Esophagus muscularis mucosa (tissue), 4 donors: ENCODE results near the gene IGSF6. TPM values are rescaled to one million over a fixed set of nuclear protein-coding genes. Genes with fewer than 3 reads are reported as not detected.
"Not testable (repeated sequence)": the region's sequence is repeated elsewhere in the genome, so short reads cannot be mapped to it uniquely, and the experiment has no call there.

Experiments
- DNase-seq: peaks from one replicate; pipeline ENCODE4 v3.0.0-alpha.2; 2017; ENCODE audit errors: extremely low spot score
- H3K27ac ChIP-seq, 4 donors: fragments of 200-600 bp; sonication (generic); replicated peaks in 1 of 4; 1 replicate in 3 of 4; 2 replicates in 1 of 4; pipeline ENCODE4 v1.5.1; 2016 to 2019; ENCODE audit warnings: mild to moderate bottlenecking in 1 of 4
- H3K27me3 ChIP-seq, 4 donors: fragments of 200-600 bp; sonication (generic); one replicate each; pipeline versions ENCODE4 v1.5.1 to v1.6.0; 2016 to 2019
- H3K36me3 ChIP-seq, 4 donors: fragments of 200-600 bp; sonication (generic); one replicate each; pipeline ENCODE4 v1.5.1; 2016 to 2019
- H3K4me1 ChIP-seq, 4 donors: fragments of 200-600 bp; sonication (generic); one replicate each; pipeline ENCODE4 v1.5.1; 2016 to 2019
- H3K4me3 ChIP-seq, 4 donors: fragments of 200-600 bp; sonication (generic); 1 replicate in 2 of 4; 2 replicates in 2 of 4; pipeline ENCODE4 v1.5.1; 2016 to 2019; ENCODE audit warnings: mild to moderate bottlenecking in 4 of 4, moderate library complexity in 1 of 4
- H3K9me3 ChIP-seq, 4 donors: fragments of 200-600 bp; sonication (generic); 1 replicate in 3 of 4; 2 replicates in 1 of 4; pipeline ENCODE4 v1.5.1; 2016 to 2019
- EP300 ChIP-seq: sonication (generic); formaldehyde crosslinking; IDR thresholded peaks from one replicate; pipeline ENCODE4 v1.6.1; 2017; ENCODE audit warnings: antibody characterized with exemption
- POLR2A ChIP-seq: fragments of 450-650 bp; IDR thresholded peaks from one replicate; pipeline ENCODE4 v1.6.1; 2017; ENCODE audit warnings: antibody characterized with exemption, moderate library complexity, mild to moderate bottlenecking, low read depth
- POLR2AphosphoS5 ChIP-seq, 2 donors: sonication (generic); formaldehyde crosslinking; IDR thresholded peaks; one replicate each; pipeline ENCODE4 v1.6.1; 2017; ENCODE audit warnings: antibody characterized with exemption in 2 of 2
- WGBS: methylation state at CpG from one replicate; pipeline ENCODE4 v1.1.5; 2018; 5-methylcytosine and 5-hydroxymethylcytosine counted together
- intact Hi-C: fragments of 100-400 bp; cut with DNase I; formaldehyde crosslinking; loops from one replicate; pipeline ENCODE4 v1.15.1; 2023
- total RNA-seq, 4 donors: library from RNA; depleted of rRNA; stranded (reverse); fragments of >200 nt; gene quantifications; one replicate each; pipeline versions ENCODE4 v1.1.0 to v1.2.1, GENCODE V29; 2016
- TF ChIP-seq, protein P1 (sequence below), 3 experiments: fragments of 200-600 bp in 2 of 3; fragments of 450-650 bp in 1 of 3; sonication (generic) in 2 of 3; IDR thresholded peaks; one replicate each; pipeline ENCODE4 v1.5.1; 2017 to 2019; ENCODE audit warnings: antibody characterized with exemption in 3 of 3, mild to moderate bottlenecking in 2 of 3, moderate library complexity in 1 of 3

Gene IGSF6
- total RNA-seq, 4 donors from 2014 or later = 0.69 to 4.5 (median 1.3) TPM

- WGBS = 78% methylated on average over 3 of the region's 3 CpGs
- no peak for DNase-seq
Observed at GRCh38 chr16:21683184-21683583, 30.8 kb upstream of the IGSF6 start.

GRCh38 chr16:21680714-21681113 is 28.3 kb upstream of the IGSF6 start:
- H3K4me1 ChIP-seq, DNase-seq, H3K9me3 ChIP-seq, H3K4me3 ChIP-seq, intact Hi-C loops, H3K27ac ChIP-seq, H3K36me3 ChIP-seq: not testable (repeated sequence)
- peaks cover 0 to 22% (median 0%) of the 10 kb centered on the region in 4 donors for H3K27me3 ChIP-seq
- WGBS = 92% methylated on average over 5 of the region's 5 CpGs

More at GRCh38 chr16:21683184-21683583, 30.8 kb upstream of the IGSF6 start:
- TF ChIP-seq, protein P1, sequence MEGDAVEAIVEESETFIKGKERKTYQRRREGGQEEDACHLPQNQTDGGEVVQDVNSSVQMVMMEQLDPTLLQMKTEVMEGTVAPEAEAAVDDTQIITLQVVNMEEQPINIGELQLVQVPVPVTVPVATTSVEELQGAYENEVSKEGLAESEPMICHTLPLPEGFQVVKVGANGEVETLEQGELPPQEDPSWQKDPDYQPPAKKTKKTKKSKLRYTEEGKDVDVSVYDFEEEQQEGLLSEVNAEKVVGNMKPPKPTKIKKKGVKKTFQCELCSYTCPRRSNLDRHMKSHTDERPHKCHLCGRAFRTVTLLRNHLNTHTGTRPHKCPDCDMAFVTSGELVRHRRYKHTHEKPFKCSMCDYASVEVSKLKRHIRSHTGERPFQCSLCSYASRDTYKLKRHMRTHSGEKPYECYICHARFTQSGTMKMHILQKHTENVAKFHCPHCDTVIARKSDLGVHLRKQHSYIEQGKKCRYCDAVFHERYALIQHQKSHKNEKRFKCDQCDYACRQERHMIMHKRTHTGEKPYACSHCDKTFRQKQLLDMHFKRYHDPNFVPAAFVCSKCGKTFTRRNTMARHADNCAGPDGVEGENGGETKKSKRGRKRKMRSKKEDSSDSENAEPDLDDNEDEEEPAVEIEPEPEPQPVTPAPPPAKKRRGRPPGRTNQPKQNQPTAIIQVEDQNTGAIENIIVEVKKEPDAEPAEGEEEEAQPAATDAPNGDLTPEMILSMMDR (IDR thresholded peaks at IDR 0.05) = no peak
- TF ChIP-seq POLR2AphosphoS5 (IDR thresholded peaks at IDR 0.05) = no peak
- TF ChIP-seq EP300 = no peak
- no peak for TF ChIP-seq POLR2A
- H3K27ac ChIP-seq = no peak overlapping the region
- peaks cover 0 to 3% (median 0%) of the 10 kb centered on the region in 4 donors for H3K9me3 ChIP-seq
- intact Hi-C loops = no loop called here
- no peaks in the 10 kb centered on the region for H3K4me1 ChIP-seq
- peaks cover 0 to 23% (median 0%) of the 10 kb centered on the region in 4 donors for H3K27me3 ChIP-seq
- no peaks in the 10 kb centered on the region for H3K36me3 ChIP-seq
- no peak overlapping the region for H3K4me3 ChIP-seq

DNA sequence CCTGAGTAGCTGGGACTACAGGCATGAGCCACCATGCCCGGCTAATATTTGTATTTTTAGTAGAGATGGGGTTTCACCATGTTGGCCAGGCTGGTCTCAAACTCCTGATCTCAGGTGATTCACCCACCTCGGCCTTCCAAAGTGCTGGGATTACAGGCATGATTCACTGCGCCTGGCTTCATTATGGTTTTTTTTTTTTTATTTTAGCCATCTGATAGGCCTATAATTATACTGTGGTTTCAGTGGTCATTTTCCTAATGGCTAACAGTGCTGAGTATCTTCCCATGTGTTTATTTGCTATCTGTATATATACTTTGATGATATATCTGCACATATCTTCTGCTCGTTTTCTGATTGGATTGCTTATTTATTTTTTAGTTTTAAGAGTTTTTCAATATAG is 22.0 kb upstream of the IGSF6 start:
- DNase-seq, H3K4me3 ChIP-seq, H3K36me3 ChIP-seq, H3K4me1 ChIP-seq, intact Hi-C loops, H3K27ac ChIP-seq: not testable (repeated sequence)
- peaks cover 0 to 10% (median 0%) of the 10 kb centered on the region in 4 donors for H3K27me3 ChIP-seq
- H3K9me3 ChIP-seq = peaks cover 0 to 12% (median 2%) of the 10 kb centered on the region in 4 donors
- WGBS = 87% methylated on average over 4 of the region's 4 CpGs

DNA sequence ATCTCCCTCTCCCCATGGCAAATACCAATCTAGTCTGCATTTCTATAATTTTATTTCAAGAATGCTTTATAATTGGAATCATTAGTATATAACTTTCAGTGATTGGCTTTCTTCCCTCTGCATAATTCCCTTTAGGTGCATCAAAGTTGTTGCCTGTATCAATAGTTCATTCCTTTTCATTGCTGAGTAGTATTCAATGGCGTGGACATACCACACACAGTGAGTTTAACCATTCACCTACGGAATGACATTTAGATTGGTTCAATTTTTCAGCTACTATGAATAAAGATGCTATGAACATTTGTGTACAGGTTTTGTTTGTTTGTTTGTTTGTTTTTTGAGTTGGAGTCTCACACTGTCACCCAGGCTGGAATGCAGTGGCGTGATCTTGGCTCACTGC is 21.1 kb upstream of the IGSF6 start:
- intact Hi-C loops = no loop called here
- Histone ChIP-seq H3K4me1 (no peaks in the 10 kb centered on the region), H3K27me3 (peaks cover 0 to 13% (median 0%) of the 10 kb centered on the region in 4 donors), H3K9me3 (peaks cover 0 to 12% (median 2%) of the 10 kb centered on the region in 4 donors), H3K4me3 (no peak overlapping the region), H3K36me3 (no peaks in the 10 kb centered on the region), H3K27ac (no peak overlapping the region)
- no peak for DNase-seq
- TF ChIP-seq POLR2A (no peak), POLR2AphosphoS5 (IDR thresholded peaks at IDR 0.05) (no peak)
- 93% methylated on average over 3 of the region's 3 CpGs for WGBS

GRCh38 chr16:21667575-21667974 is 15.2 kb upstream of the IGSF6 start:
- no peak for TF ChIP-seq EP300
- TF ChIP-seq, protein P1 (IDR thresholded peaks at IDR 0.05) = no peak
- no peak for TF ChIP-seq POLR2A
- no peak for TF ChIP-seq POLR2AphosphoS5 (IDR thresholded peaks at IDR 0.05)
- DNase-seq = no peak
- H3K27me3 ChIP-seq = peaks cover 0 to 45% (median 2%) of the 10 kb centered on the region in 4 donors
- no peaks in the 10 kb centered on the region for H3K36me3 ChIP-seq
- intact Hi-C loops = no loop called here
- H3K9me3 ChIP-seq = no peaks in the 10 kb centered on the region
- H3K4me1 ChIP-seq = peaks cover 7 to 12% (median 9%) of the 10 kb centered on the region in 4 donors
- no peak overlapping the region for H3K27ac ChIP-seq
- WGBS = 89% methylated on average over 3 of the region's 3 CpGs
- no peak overlapping the region for H3K4me3 ChIP-seq

- WGBS = 51% methylated on average over 3 of the region's 3 CpGs
- Histone ChIP-seq H3K4me1 (peaks cover 7 to 12% (median 9%) of the 10 kb centered on the region in 4 donors), H3K4me3 (no peak overlapping the region), H3K27me3 (peaks cover 0 to 45% (median 2%) of the 10 kb centered on the region in 4 donors), H3K9me3 (no peaks in the 10 kb centered on the region), H3K27ac (no peak overlapping the region), H3K36me3 (no peaks in the 10 kb centered on the region)
- DNase-seq = no peak
- intact Hi-C loops = no loop called here
- TF ChIP-seq POLR2AphosphoS5 (IDR thresholded peaks at IDR 0.05) (no peak), EP300 (no peak), POLR2A (no peak)
- TF ChIP-seq, protein P1 (IDR thresholded peaks at IDR 0.05) = no peak
Observed at GRCh38 chr16:21666772-21667171, 14.4 kb upstream of the IGSF6 start.
